Type B pancreatic cell (in vitro differentiated cells): ENCODE data around the gene SLC19A2. TPM values are rescaled to one million over a fixed set of nuclear protein-coding genes. Genes with fewer than 3 reads are reported as not detected.
"Not testable (repeated sequence)": the region's sequence is repeated elsewhere in the genome, so short reads cannot be mapped to it uniquely, and the experiment has no call there.

ENCODE experiments used
- DNase-seq: peaks from one replicate; pipeline ENCODE4 v3.0.0; 2021; ENCODE audit warnings: mixed read lengths; ENCODE audit not compliant: unreplicated experiment; ENCODE audit errors: extremely low spot score
- H3K27ac Mint-ChIP-seq: 2 replicates; pipeline ENCODE4 v1.8.0; 2021; ENCODE audit warnings: mild to moderate bottlenecking, mixed read lengths
- H3K27me3 Mint-ChIP-seq: 2 replicates; pipeline ENCODE4 v1.8.0; 2021; ENCODE audit warnings: mixed read lengths
- H3K36me3 Mint-ChIP-seq: 2 replicates; pipeline ENCODE4 v1.8.0; 2021; ENCODE audit warnings: mixed read lengths
- H3K4me1 Mint-ChIP-seq: one replicate; pipeline ENCODE4 v1.8.0; 2021; ENCODE audit warnings: mixed read lengths; ENCODE audit not compliant: unreplicated experiment
- H3K4me3 Mint-ChIP-seq: 2 replicates; pipeline ENCODE4 v1.8.0; 2021; ENCODE audit warnings: mild to moderate bottlenecking, mixed read lengths
- H3K9me3 Mint-ChIP-seq: 2 replicates; pipeline ENCODE4 v1.8.0; 2021; ENCODE audit warnings: mixed read lengths
- long read RNA-seq: library from polyadenylated mRNA; unstranded; transcript quantifications from one replicate; pipeline ENCODE4 v2.0.0, GENCODE V29; 2020
- total RNA-seq: library from RNA; stranded (reverse); gene quantifications from 2 replicates; pipeline ENCODE4 v1.2.1, GENCODE V29; 2021; ENCODE audit warnings: low replicate concordance
- TF ChIP-seq, protein P1 (sequence below): fragments of 200-600 bp; sonication (generic); conservative IDR thresholded peaks from 2 replicates; pipeline ENCODE4 v1.5.0; 2021; ENCODE audit warnings: antibody characterized with exemption, mild to moderate bottlenecking

SLC19A2 gene, protein sequence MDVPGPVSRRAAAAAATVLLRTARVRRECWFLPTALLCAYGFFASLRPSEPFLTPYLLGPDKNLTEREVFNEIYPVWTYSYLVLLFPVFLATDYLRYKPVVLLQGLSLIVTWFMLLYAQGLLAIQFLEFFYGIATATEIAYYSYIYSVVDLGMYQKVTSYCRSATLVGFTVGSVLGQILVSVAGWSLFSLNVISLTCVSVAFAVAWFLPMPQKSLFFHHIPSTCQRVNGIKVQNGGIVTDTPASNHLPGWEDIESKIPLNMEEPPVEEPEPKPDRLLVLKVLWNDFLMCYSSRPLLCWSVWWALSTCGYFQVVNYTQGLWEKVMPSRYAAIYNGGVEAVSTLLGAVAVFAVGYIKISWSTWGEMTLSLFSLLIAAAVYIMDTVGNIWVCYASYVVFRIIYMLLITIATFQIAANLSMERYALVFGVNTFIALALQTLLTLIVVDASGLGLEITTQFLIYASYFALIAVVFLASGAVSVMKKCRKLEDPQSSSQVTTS
- 19.4 and 28.1 TPM in 2 replicates for total RNA-seq
- long read RNA-seq, partial matches to known transcripts = 19 of 21 reads
- long read RNA-seq, other reads (novel, unspliced or antisense) = 2 of 21 reads

DNA sequence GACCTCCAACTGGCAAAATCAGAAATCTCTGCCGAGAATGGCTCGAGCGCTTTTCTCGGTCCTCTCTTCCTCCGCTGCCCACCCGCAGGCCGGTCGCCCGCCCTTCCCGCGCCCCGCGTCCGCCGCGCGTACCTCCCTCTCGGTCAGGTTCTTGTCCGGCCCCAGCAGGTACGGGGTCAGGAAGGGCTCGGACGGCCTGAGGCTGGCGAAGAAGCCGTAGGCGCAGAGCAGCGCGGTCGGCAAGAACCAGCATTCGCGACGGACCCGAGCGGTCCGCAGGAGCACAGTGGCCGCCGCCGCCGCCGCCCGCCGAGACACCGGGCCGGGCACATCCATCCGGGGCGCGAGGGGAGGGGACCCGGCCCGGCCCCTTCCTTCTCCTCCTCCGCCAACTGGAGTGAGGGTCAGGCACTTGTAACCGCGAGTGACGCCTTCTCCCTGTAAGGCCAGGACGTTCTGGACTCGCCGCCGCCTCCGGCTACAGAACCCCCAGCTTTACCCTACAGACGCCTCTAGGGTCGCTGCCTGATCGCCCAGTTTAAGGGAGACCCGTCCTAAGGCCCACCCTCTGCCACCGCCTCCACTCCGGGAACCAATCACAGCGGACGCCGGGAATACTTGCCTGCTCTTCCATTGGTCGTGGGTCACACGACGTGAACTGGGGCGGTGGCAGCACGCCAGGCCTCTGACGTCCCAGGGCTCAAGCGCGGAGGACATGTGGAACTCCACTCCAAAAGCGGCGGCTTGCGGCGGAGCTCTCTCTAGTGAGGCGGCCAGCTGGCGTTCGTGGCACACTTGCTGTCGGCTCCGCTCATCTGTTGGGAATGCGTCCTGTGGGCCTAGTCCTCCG lies at the start of gene SLC19A2:
SLC19A2 (minus strand) TSS at position 514 of the 850 bp plus-strand sequence; CDS start at position 336, 178 bp downstream.
- no peaks in the 10 kb centered on the region for H3K9me3 Mint-ChIP-seq

GRCh38 chr1:169534653-169535052 lies 48.9 kb upstream of the SLC19A2 start:
- Mint-ChIP-seq H3K36me3 (no peaks in the 10 kb centered on the region), H3K4me1 (no peaks in the 10 kb centered on the region), H3K27ac (no peak overlapping the region), H3K4me3 (no peak overlapping the region), H3K27me3 (no peaks in the 10 kb centered on the region), H3K9me3 (no peaks in the 10 kb centered on the region)
- TF ChIP-seq, protein P1, sequence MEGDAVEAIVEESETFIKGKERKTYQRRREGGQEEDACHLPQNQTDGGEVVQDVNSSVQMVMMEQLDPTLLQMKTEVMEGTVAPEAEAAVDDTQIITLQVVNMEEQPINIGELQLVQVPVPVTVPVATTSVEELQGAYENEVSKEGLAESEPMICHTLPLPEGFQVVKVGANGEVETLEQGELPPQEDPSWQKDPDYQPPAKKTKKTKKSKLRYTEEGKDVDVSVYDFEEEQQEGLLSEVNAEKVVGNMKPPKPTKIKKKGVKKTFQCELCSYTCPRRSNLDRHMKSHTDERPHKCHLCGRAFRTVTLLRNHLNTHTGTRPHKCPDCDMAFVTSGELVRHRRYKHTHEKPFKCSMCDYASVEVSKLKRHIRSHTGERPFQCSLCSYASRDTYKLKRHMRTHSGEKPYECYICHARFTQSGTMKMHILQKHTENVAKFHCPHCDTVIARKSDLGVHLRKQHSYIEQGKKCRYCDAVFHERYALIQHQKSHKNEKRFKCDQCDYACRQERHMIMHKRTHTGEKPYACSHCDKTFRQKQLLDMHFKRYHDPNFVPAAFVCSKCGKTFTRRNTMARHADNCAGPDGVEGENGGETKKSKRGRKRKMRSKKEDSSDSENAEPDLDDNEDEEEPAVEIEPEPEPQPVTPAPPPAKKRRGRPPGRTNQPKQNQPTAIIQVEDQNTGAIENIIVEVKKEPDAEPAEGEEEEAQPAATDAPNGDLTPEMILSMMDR = no peak
- DNase-seq = no peak

More for the DNA sequence above, at the start of gene SLC19A2:
- TF ChIP-seq, protein P1 = peak; percentile 52
- Mint-ChIP-seq H3K27ac (peak within 1 kb of the TSS; percentile 98), H3K27me3 (no peaks in the 10 kb centered on the region), H3K4me3 (peak within 1 kb of the TSS; percentile 99), H3K4me1 (peaks cover 51% of the 10 kb centered on the region), H3K36me3 (peaks cover 2% of the 10 kb centered on the region)
- peak; percentile 98 for DNase-seq

DNA sequence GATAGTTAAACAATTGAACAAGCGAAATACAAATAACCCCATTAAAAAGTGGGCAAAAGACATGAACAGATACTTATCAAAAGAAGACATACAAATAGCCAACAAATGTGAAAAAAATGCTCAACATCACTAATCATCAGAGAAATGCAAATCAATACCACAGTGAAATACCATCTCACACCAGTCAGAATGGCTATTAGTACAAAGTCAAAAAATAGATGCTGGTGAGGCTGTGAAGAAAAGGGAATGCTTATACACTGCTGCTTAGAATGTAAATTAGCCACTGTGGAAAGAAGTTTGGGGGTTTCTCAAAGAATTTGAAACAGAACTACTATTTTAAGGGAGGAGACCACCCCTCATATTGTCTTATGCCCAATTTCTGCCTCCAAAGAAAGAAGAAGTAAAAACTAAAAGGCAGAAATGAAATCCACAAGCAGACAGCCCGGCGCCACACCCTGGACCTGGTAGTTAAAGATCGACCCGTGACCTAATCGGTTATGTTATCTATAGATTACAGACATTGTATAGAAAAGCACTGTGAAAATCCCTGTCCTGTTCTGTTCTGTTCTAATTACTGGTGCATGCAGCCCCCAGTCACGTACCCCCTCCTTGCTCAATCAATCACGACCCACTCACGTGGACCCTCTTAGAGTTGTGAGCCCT lies 47.9 kb upstream of the SLC19A2 start:
- H3K27ac Mint-ChIP-seq, H3K27me3 Mint-ChIP-seq, H3K4me1 Mint-ChIP-seq, DNase-seq, H3K36me3 Mint-ChIP-seq, H3K4me3 Mint-ChIP-seq, H3K9me3 Mint-ChIP-seq: not testable (repeated sequence)

GRCh38 chr1:169530448-169530847 lies 44.7 kb upstream of the SLC19A2 start:
- no peak for DNase-seq
- Mint-ChIP-seq H3K4me3 (peak overlapping the region; percentile 55), H3K9me3 (no peaks in the 10 kb centered on the region), H3K27ac (peak overlapping the region; percentile 70), H3K4me1 (peaks cover 10% of the 10 kb centered on the region), H3K36me3 (no peaks in the 10 kb centered on the region), H3K27me3 (no peaks in the 10 kb centered on the region)
- TF ChIP-seq, protein P1 = no peak

DNA sequence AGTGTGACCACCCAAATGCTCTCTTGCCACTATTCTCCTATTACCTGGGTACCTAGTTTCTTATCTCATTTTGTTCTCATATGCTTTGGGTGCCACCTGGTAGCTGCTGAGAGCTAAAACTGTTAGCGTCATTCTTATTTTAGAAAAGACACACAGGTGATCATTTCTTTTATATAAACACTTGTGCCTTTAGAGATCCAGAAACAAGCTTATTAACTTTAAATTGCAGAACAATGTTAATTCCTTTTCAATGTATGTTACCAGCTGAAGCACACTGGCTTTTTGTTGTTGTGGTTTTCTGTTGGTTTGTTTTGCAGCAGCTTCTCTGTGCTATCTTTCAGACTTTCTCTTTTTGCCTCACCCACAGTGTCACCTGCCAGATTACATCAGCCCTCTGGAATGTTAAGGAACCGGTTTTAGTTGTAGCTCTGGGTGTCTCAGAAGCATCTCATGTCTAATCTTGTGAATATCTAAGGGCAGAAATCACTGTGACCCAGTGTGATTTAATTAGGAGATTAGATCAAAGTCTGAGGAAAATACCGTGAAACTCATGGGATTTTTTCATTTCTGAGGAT lies 43.4 kb upstream of the SLC19A2 start:
- no peak for DNase-seq
- Mint-ChIP-seq H3K36me3 (no peaks in the 10 kb centered on the region), H3K4me1 (peaks cover 10% of the 10 kb centered on the region), H3K27ac (peak overlapping the region; percentile 100), H3K27me3 (no peaks in the 10 kb centered on the region), H3K9me3 (no peaks in the 10 kb centered on the region), H3K4me3 (peak overlapping the region; percentile 73)
- TF ChIP-seq, protein P1 = no peak
